Thyroid gland (tissue), 4 donors: ENCODE measurements around the gene FMN2.

Experiments
- POLR2A ChIP-seq, 2 donors: fragments of 450-650 bp; IDR thresholded peaks; one replicate each; pipeline ENCODE4 v1.6.1; 2017; ENCODE audit warnings: antibody characterized with exemption in 2 of 2, mild to moderate bottlenecking in 2 of 2, moderate library complexity in 1 of 2
- TF ChIP-seq, protein P1 (sequence below), 6 experiments: fragments of 200-600 bp in 3 of 6; fragments of 450-650 bp in 3 of 6; sonication (generic) in 3 of 6; IDR thresholded peaks; one replicate each; pipeline ENCODE4 v1.5.1; 2016 to 2019; ENCODE audit warnings: antibody characterized with exemption in 6 of 6, mild to moderate bottlenecking in 2 of 6, inconsistent platforms in 1 of 6, moderate library complexity in 1 of 6

DNA sequence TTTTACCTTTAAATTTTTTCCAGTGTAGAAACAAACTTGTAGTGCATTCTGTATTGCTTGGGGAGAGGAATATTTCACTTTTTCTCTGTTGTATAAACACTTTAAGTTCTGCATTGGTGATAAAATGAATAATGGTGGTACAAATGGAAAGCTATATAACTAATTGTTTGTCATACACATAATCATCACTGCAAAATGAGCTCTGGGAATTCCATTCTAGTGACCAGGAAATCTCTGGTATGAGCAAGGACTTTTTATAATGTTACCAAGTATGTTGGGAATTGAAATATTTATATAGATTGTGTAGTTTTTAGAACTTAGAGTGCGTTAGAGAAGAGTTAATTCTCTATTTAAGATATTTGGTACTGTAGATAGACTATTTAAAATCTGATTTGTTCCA is 5.0 kb upstream of the FMN2 start:
- TF ChIP-seq, protein P1, sequence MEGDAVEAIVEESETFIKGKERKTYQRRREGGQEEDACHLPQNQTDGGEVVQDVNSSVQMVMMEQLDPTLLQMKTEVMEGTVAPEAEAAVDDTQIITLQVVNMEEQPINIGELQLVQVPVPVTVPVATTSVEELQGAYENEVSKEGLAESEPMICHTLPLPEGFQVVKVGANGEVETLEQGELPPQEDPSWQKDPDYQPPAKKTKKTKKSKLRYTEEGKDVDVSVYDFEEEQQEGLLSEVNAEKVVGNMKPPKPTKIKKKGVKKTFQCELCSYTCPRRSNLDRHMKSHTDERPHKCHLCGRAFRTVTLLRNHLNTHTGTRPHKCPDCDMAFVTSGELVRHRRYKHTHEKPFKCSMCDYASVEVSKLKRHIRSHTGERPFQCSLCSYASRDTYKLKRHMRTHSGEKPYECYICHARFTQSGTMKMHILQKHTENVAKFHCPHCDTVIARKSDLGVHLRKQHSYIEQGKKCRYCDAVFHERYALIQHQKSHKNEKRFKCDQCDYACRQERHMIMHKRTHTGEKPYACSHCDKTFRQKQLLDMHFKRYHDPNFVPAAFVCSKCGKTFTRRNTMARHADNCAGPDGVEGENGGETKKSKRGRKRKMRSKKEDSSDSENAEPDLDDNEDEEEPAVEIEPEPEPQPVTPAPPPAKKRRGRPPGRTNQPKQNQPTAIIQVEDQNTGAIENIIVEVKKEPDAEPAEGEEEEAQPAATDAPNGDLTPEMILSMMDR (IDR thresholded peaks at IDR 0.05), result no peak
- no peak for TF ChIP-seq POLR2A (IDR thresholded peaks at IDR 0.05)
